Measurements from ENCODE around the gene CCDC61.

Gene CCDC61

DNA sequence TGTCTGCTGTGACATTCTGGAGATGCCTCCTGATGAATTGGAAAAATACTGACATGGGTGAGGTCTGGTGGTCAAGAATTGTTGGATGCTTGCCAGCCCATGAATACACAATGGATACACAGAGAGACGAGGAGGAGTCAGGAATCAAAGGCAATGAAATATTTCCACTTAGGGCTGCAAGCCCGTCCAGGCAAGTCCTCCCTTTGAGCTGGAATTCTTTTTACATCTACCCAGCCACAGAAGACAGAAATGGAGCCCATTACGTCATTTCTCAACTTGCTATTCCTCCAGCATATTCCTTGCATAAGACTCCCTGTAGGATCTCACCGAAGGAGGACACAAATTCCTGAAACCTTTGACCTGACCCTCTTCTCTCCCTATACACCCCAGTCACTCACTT, 61.3 kb downstream of the CCDC61 start:
- no peak for DNase-seq
- Histone ChIP-seq H3K27me3 (ENCODE audit: insufficient read depth, low read depth, severe bottlenecking) (no peaks in the 10 kb centered on the region), H3K9me3 (ENCODE audit: severe bottlenecking) (peaks cover 15% of the 10 kb centered on the region), H3K36me3 (no peaks in the 10 kb centered on the region), H3K27ac (no peak overlapping the region), H3K4me3 (ENCODE audit: low read depth, low read length) (no peak overlapping the region)
- TF ChIP-seq, protein P1, sequence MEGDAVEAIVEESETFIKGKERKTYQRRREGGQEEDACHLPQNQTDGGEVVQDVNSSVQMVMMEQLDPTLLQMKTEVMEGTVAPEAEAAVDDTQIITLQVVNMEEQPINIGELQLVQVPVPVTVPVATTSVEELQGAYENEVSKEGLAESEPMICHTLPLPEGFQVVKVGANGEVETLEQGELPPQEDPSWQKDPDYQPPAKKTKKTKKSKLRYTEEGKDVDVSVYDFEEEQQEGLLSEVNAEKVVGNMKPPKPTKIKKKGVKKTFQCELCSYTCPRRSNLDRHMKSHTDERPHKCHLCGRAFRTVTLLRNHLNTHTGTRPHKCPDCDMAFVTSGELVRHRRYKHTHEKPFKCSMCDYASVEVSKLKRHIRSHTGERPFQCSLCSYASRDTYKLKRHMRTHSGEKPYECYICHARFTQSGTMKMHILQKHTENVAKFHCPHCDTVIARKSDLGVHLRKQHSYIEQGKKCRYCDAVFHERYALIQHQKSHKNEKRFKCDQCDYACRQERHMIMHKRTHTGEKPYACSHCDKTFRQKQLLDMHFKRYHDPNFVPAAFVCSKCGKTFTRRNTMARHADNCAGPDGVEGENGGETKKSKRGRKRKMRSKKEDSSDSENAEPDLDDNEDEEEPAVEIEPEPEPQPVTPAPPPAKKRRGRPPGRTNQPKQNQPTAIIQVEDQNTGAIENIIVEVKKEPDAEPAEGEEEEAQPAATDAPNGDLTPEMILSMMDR (IDR thresholded peaks at IDR 0.05; ENCODE audit: low read depth, low read length): no peak

DNA sequence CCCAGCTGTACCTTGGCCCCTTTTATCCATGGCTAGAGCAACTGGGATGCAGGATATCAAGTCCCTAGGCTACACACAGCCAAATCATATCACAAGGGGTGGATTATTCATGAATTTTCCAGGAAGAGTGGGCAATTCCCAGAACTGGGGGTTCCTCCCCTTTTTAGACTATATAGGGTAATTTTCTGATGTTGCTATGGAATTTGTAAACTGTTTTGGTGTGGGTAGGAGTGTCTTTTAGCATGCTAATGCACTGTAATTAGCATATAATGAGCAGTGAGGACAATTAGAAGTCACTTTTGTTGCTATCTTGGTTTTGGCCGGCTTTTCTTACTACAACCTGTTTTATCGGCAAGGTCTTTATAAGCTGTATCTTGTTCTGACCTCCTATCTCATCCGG, 63.5 kb downstream of the CCDC61 start:
- H3K27me3 ChIP-seq (ENCODE audit: insufficient read depth, low read depth, severe bottlenecking): no peaks in the 10 kb centered on the region
- H3K27ac ChIP-seq: no peak overlapping the region
- no peaks in the 10 kb centered on the region for H3K36me3 ChIP-seq
- peaks cover 16% of the 10 kb centered on the region for H3K9me3 ChIP-seq (ENCODE audit: severe bottlenecking)
- no peak for DNase-seq
- H3K4me3 ChIP-seq (ENCODE audit: low read depth, low read length): no peak overlapping the region
- TF ChIP-seq, protein P1 (IDR thresholded peaks at IDR 0.05; ENCODE audit: low read depth, low read length): no peak

DNA sequence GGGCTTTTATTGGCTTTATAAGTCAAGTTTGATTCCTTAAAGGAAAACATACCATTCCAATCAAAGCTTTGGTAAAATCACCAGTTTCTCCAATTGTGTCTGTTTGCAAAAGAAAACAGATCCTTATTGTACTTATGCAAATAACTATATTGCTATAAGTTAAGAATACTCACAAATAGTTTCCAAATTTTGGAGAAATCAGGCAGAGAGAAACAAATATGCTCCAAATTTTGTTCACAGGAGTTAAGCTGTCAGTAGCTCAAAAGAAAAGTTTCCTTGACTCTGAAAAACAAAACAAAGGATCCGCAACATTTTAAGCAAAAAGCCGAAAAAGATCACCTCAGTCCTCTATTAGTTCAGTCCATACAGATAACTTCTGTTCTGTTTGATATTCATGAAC, 64.7 kb downstream of the CCDC61 start:
- peaks cover 16% of the 10 kb centered on the region for H3K9me3 ChIP-seq (ENCODE audit: severe bottlenecking)
- no peaks in the 10 kb centered on the region for H3K27me3 ChIP-seq (ENCODE audit: insufficient read depth, low read depth, severe bottlenecking)

DNA sequence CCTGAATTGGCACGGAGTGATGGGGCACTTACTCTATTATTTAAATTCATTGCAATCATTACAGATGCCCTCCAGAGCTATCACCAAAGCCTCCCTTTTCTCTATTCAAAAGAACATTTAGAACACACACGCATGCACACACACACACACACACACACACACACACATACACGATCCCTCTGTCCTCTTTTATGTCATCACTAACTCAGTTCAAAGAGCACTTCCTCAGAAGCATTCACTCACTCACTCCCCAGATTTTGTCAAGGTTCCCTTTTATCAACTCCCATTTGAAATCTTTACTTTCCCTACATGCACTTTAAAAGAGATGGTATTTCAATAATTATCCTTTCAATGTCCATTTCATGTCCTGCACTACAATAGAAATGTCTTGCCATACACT, 67.9 kb downstream of the CCDC61 start:
- H3K9me3 ChIP-seq (ENCODE audit: severe bottlenecking): peaks cover 20% of the 10 kb centered on the region
- H3K27me3 ChIP-seq (ENCODE audit: insufficient read depth, low read depth, severe bottlenecking): no peaks in the 10 kb centered on the region
- H3K27ac ChIP-seq: no peak overlapping the region
- TF ChIP-seq, protein P1 (IDR thresholded peaks at IDR 0.05; ENCODE audit: low read depth, low read length): no peak
- DNase-seq: no peak
- H3K36me3 ChIP-seq: no peaks in the 10 kb centered on the region
- no peak overlapping the region for H3K4me3 ChIP-seq (ENCODE audit: low read depth, low read length)

More for the DNA sequence above, 64.7 kb downstream of the CCDC61 start:
- DNase-seq: no peak
- H3K36me3 ChIP-seq: no peaks in the 10 kb centered on the region
- no peak overlapping the region for H3K4me3 ChIP-seq (ENCODE audit: low read depth, low read length)
- H3K27ac ChIP-seq: no peak overlapping the region
- TF ChIP-seq, protein P1 (IDR thresholded peaks at IDR 0.05; ENCODE audit: low read depth, low read length): no peak

DNA sequence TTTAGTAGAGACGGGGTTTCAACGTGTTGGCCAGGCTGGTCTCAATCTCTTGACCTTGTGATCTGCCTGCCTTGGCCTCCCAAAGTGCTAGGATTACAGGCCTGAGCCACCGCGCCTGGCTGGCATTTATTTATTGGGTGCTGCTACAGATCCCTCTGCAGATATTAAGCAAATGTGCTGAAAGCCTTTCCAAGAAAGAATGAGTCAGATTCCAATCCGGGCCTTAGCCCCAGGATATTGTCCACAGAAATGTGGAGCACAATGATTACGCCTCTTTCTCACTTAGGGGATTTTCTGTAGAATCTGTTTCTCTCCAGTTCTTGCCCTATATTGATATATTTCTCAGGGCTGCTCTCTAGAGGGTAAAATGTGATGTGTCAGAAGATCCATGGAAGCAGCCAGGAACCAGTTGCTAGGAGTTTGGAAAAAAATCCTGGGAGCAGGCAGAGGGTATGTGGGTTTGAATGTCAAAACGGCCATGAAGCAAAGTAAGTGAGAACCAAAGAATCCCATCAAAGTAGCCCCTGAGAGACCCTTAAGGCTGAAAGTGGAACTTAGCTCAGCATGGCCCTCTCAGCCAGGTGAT, 70.3 kb downstream of the CCDC61 start:
- Histone ChIP-seq H3K9me3 (ENCODE audit: severe bottlenecking) (peaks cover 12% of the 10 kb centered on the region), H3K27me3 (ENCODE audit: insufficient read depth, low read depth, severe bottlenecking) (no peaks in the 10 kb centered on the region), H3K4me3 (ENCODE audit: low read depth, low read length) (no peak overlapping the region), H3K36me3 (no peaks in the 10 kb centered on the region), H3K27ac (no peak overlapping the region)
- DNase-seq: no peak
- TF ChIP-seq, protein P1 (IDR thresholded peaks at IDR 0.05; ENCODE audit: low read depth, low read length): no peak

DNA sequence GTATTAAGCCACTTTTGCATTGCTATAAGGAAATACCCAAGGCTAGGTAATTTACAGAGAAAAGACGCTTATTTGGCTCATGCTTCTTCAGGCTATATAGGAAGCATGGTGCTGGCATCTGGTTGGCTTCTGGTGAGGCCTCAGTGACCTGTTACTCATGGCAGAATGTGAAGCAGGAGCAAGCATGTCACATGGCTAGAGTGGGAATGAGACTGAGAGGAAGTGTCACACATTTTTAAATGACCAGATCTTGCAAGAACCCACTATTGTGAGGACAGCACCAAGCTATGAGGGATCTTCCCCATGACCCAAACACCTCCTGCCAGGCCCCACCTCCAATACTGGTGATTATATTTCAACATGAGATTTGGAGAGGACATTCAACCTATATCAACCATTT, 71.2 kb downstream of the CCDC61 start:
- DNase-seq: no peak
- H3K4me3 ChIP-seq (ENCODE audit: low read depth, low read length): no peak overlapping the region
- H3K9me3 ChIP-seq (ENCODE audit: severe bottlenecking): peaks cover 6% of the 10 kb centered on the region
- TF ChIP-seq, protein P1 (IDR thresholded peaks at IDR 0.05; ENCODE audit: low read depth, low read length): no peak
- no peaks in the 10 kb centered on the region for H3K36me3 ChIP-seq
- H3K27me3 ChIP-seq (ENCODE audit: insufficient read depth, low read depth, severe bottlenecking): no peaks in the 10 kb centered on the region
- H3K27ac ChIP-seq: no peak overlapping the region

Data from WERI-Rb-1 (cell line).